ENCODE data around the gene TM9SF4.
A peak's percentile ranks its signal among the peaks of the same experiment; 100 is the strongest.

TM9SF4 gene

DNA sequence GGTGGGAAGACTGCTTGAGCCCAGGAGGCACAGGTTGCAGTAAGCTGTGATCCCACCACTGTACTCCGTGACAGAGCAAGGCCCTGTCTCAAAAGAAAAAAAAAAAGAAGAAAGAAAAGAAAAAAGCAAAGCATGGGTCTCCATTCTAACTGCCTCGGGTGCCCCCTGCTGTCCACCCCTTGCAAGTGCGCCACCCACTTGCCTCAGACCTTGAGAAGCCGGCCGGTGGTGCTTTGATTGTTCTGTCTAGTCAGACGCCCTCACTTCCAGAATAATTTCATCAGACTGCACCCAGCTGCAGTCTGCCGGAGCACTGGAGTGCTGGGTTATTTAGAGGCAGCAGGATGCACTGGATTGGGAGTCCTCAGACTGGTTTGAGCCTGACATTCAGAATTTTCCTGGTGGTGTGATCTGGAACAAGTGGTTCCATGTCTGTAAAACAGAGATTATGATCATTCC, 17.6 kb upstream of the TM9SF4 start:
- DNase-seq (ENCODE audit: low read depth) = peak; percentile 85
- no peak overlapping the region for H3K4me3 ChIP-seq (ENCODE audit: low read depth, low read length)
- TF ChIP-seq, protein P1, sequence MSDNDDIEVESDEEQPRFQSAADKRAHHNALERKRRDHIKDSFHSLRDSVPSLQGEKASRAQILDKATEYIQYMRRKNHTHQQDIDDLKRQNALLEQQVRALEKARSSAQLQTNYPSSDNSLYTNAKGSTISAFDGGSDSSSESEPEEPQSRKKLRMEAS (IDR thresholded peaks at IDR 0.05; ENCODE audit: low read depth, low read length) = peak; percentile 66
- TF ChIP-seq CTCF (IDR thresholded peaks at IDR 0.05; ENCODE audit: low read depth, low read length) = peak; percentile 97
- peak; percentile 53; the same call in 1 of the 2 replicates for TF ChIP-seq MYC (IDR thresholded peaks at IDR 0.05; ENCODE audit: low read depth, low read length)
- TF ChIP-seq POLR2A (IDR thresholded peaks at IDR 0.05; ENCODE audit: extremely low read depth, insufficient read length) = no peak

DNA sequence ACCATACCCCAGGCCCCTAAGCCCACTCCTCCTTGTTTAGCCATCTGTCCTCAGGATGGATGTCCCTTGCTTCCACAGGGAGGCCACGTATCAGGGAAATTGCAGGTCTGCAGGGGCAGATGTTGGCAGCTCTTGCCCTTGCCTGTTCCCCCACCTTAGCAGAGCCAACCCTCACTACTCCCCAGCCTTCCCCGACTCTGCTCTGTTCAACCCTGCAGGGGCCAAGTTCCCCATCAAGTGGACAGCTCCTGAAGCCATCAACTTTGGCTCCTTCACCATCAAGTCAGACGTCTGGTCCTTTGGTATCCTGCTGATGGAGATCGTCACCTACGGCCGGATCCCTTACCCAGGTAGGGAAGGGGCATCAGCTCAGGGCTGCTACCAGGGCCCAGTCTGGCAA, 10.7 kb upstream of the TM9SF4 start:
- no peak for DNase-seq (ENCODE audit: low read depth)
- TF ChIP-seq MYC (IDR thresholded peaks at IDR 0.05; ENCODE audit: low read depth, low read length) (no peak), CTCF (IDR thresholded peaks at IDR 0.05; ENCODE audit: low read depth, low read length) (no peak), POLR2A (IDR thresholded peaks at IDR 0.05; ENCODE audit: extremely low read depth, insufficient read length) (no peak)
- TF ChIP-seq, protein P1 (IDR thresholded peaks at IDR 0.05; ENCODE audit: low read depth, low read length) = no peak
- H3K4me3 ChIP-seq (ENCODE audit: low read depth, low read length) = no peak overlapping the region

DNA sequence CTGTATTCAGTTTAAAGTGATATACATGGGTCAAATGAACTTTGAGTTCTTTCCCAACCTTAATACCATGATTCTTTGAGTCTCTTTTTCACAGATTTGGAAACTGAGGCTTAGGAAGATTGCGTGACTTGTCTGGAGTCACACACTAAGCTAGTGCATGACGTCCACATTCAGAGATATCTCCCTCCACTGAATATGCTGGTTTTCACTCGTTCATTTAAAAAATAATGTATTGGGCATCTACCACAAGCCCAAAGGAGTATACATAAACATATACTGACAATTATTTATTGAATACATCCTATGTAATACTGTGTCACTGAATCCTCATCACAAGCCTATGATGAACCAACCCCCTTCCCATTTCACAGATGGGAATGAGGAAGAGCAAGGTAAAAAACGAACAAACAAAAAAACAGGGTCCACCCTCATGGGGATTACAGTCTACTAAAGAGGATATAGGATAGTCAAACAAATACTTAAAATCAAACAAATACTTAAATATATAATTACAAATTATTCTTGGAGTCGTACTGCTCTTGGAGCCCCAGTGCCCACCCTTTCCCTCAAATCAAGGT, 611 bp upstream of the TM9SF4 start:
- DNase-seq (ENCODE audit: low read depth) = no peak
- TF ChIP-seq CTCF (IDR thresholded peaks at IDR 0.05; ENCODE audit: low read depth, low read length) (no peak), POLR2A (IDR thresholded peaks at IDR 0.05; ENCODE audit: extremely low read depth, insufficient read length) (no peak), MYC (IDR thresholded peaks at IDR 0.05; ENCODE audit: low read depth, low read length) (no peak)
- TF ChIP-seq, protein P1 (IDR thresholded peaks at IDR 0.05; ENCODE audit: low read depth, low read length) = no peak

DNA sequence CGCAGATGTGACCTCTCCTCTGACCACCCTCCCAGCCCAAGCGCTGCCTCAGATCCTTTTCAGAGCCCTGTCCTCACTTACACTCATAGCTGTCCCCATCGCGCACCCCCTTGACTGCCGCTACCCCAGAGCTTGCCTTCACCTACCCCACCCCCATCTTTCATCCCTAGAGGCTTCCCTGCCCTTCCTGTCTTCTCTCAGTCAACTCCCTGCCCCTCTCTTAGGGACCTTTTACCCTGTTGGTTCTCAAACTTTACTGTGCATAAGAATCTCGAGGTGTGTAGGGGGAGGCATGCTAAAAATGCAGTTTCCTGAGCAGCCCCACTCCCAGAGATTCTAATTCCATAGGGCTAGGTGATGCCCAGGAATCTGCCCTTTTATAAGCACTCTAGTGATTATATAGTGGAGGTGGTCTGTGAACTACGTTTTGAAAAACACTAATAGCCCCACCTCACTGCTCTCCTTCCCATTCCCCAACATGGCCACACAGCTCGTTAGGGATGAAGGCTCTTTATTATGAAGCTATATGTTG, 725 bp downstream of the TM9SF4 start:
- DNase-seq (ENCODE audit: low read depth) = no peak
- H3K4me3 ChIP-seq (ENCODE audit: low read depth, low read length) = peak overlapping the region; percentile 97
- no peak for TF ChIP-seq CTCF (IDR thresholded peaks at IDR 0.05; ENCODE audit: low read depth, low read length)
- TF ChIP-seq POLR2A (IDR thresholded peaks at IDR 0.05; ENCODE audit: extremely low read depth, insufficient read length) = no peak
- TF ChIP-seq MYC (IDR thresholded peaks at IDR 0.05; ENCODE audit: low read depth, low read length) = no peak

More for the DNA sequence above, 611 bp upstream of the TM9SF4 start:
- peak overlapping the region; percentile 97 for H3K4me3 ChIP-seq (ENCODE audit: low read depth, low read length)

DNA sequence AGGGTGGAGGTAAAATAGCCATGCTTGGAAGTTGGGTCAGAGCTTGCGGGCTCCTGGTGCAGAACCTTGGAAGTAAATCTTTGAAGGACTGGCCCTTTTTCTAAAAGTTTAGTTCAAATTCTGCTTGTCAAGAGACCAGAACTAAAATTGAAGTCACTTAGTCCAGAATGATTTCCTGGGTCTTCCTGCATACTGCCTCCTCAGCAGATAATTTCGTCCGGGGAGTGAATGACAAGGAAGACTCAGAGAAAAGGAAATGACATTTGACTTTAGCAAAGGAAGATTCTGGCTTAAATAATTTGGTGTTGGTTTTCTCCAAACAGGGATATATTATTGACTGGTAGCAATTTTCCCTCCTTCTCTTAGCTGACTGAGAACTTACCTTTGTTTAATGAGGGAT, 1.2 kb downstream of the TM9SF4 start:
- no peak for DNase-seq (ENCODE audit: low read depth)
- TF ChIP-seq CTCF (IDR thresholded peaks at IDR 0.05; ENCODE audit: low read depth, low read length) (no peak), POLR2A (IDR thresholded peaks at IDR 0.05; ENCODE audit: extremely low read depth, insufficient read length) (no peak), MYC (IDR thresholded peaks at IDR 0.05; ENCODE audit: low read depth, low read length) (no peak)
- TF ChIP-seq, protein P1 (IDR thresholded peaks at IDR 0.05; ENCODE audit: low read depth, low read length) = no peak
- peak overlapping the region; percentile 97 for H3K4me3 ChIP-seq (ENCODE audit: low read depth, low read length)

Measured in NB4 (cell line).